KBM-7 (cell line): ENCODE data around the gene SLC29A4.

Source experiments
- DNase-seq: peaks from one replicate; pipeline ENCODE4 v3.0.0-alpha.2; 2015
- in situ Hi-C: fragments of 300-500 bp; cut with MboI; formaldehyde crosslinking; loops from 2 replicates; pipeline ENCODE4 v1.14.3; 2020; ENCODE audit warnings: low sequenced_read_pairs, low pct_unique_long_range_greater_than_20kb, mixed read lengths

The SLC29A4 gene

GRCh38 chr7:5348134-5349004 lies 65.6 kb downstream of the SLC29A4 start:
- in situ Hi-C loops: no loop called here
- no peak for DNase-seq

- in situ Hi-C loops: no loop called here
- no peak for DNase-seq
Measured at GRCh38 chr7:5349005-5349380, 66.2 kb downstream of the SLC29A4 start.

GRCh38 chr7:5349437-5350173 lies 66.9 kb downstream of the SLC29A4 start:
- DNase-seq: no peak
- in situ Hi-C loops: no loop called here

GRCh38 chr7:5350174-5350463 lies 67.4 kb downstream of the SLC29A4 start:
- in situ Hi-C loops: no loop called here
- no peak for DNase-seq

GRCh38 chr7:5350600-5351385 lies 68.0 kb downstream of the SLC29A4 start:
- in situ Hi-C loops: no loop called here
- no peak for DNase-seq

GRCh38 chr7:5351507-5352265 lies 68.9 kb downstream of the SLC29A4 start:
- in situ Hi-C loops: no loop called here
- no peak for DNase-seq

- in situ Hi-C loops: no loop called here
Measured at GRCh38 chr7:5352440-5353010, 69.8 kb downstream of the SLC29A4 start.

GRCh38 chr7:5354460-5355232 lies 71.9 kb downstream of the SLC29A4 start:
- in situ Hi-C loops: no loop called here
- DNase-seq: no peak

More at GRCh38 chr7:5352440-5353010, 69.8 kb downstream of the SLC29A4 start:
- DNase-seq: no peak
